Measurements from ENCODE around the gene TIGD6. TPM values are rescaled to one million over a fixed set of nuclear protein-coding genes. Genes with fewer than 3 reads are reported as not detected.
"Not testable (repeated sequence)": the region's sequence is repeated elsewhere in the genome, so short reads cannot be mapped to it uniquely, and the experiment has no call there.

The TIGD6 gene
- total RNA-seq, 1 donor, result 4.7 TPM

- H3K4me3 ChIP-seq (ENCODE audit: low read depth, low read length), result no peak overlapping the region
- no peak for DNase-seq (ENCODE audit: low read depth)
- no peak for TF ChIP-seq CTCF (IDR thresholded peaks at IDR 0.05; ENCODE audit: insufficient read depth, low read depth, low read length)
Observed at GRCh38 chr5:150042459-150042858, 42.0 kb upstream of the TIGD6 start.

GRCh38 chr5:150038547-150038946, 38.1 kb upstream of the TIGD6 start:
- TF ChIP-seq CTCF (IDR thresholded peaks at IDR 0.05; ENCODE audit: insufficient read depth, low read depth, low read length), result no peak
- no peak overlapping the region for H3K4me3 ChIP-seq (ENCODE audit: low read depth, low read length)
- peak; percentile 42 for DNase-seq (ENCODE audit: low read depth)

- H3K4me3 ChIP-seq (ENCODE audit: low read depth, low read length), result no peak overlapping the region
- TF ChIP-seq CTCF (IDR thresholded peaks at IDR 0.05; ENCODE audit: insufficient read depth, low read depth, low read length), result no peak
- DNase-seq (ENCODE audit: low read depth), result peak; percentile 96
Observed at GRCh38 chr5:150036513-150036912, 36.1 kb upstream of the TIGD6 start.

- no peak for DNase-seq (ENCODE audit: low read depth)
- TF ChIP-seq CTCF (IDR thresholded peaks at IDR 0.05; ENCODE audit: insufficient read depth, low read depth, low read length), result no peak
- no peak overlapping the region for H3K4me3 ChIP-seq (ENCODE audit: low read depth, low read length)
Observed at GRCh38 chr5:150035139-150035895, 34.9 kb upstream of the TIGD6 start.

GRCh38 chr5:150034662-150035061, 34.2 kb upstream of the TIGD6 start:
- H3K4me3 ChIP-seq (ENCODE audit: low read depth, low read length), result no peak overlapping the region
- TF ChIP-seq CTCF (IDR thresholded peaks at IDR 0.05; ENCODE audit: insufficient read depth, low read depth, low read length), result no peak
- peak; percentile 78 for DNase-seq (ENCODE audit: low read depth)

- H3K4me3 ChIP-seq (ENCODE audit: low read depth, low read length), result no peak overlapping the region
- no peak for TF ChIP-seq CTCF (IDR thresholded peaks at IDR 0.05; ENCODE audit: insufficient read depth, low read depth, low read length)
- DNase-seq (ENCODE audit: low read depth), result no peak
Observed at GRCh38 chr5:150033334-150033733, 32.9 kb upstream of the TIGD6 start.

- not testable (repeated sequence) for H3K4me3 ChIP-seq (ENCODE audit: low read depth, low read length); DNase-seq (ENCODE audit: low read depth)
Observed at GRCh38 chr5:150028047-150028446, 27.6 kb upstream of the TIGD6 start.
